Activated effector memory CD4-positive, alpha-beta T cell treated with Interleukin-2 at 50 U/mL for 16 hours (primary cell): ENCODE results near the gene PWWP2B.
"Not testable (repeated sequence)": the region's sequence is repeated elsewhere in the genome, so short reads cannot be mapped to it uniquely, and the experiment has no call there.

Experiments
- DNase-seq: peaks from one replicate; pipeline ENCODE4 v3.0.0-alpha.2; 2020

The PWWP2B gene

DNA sequence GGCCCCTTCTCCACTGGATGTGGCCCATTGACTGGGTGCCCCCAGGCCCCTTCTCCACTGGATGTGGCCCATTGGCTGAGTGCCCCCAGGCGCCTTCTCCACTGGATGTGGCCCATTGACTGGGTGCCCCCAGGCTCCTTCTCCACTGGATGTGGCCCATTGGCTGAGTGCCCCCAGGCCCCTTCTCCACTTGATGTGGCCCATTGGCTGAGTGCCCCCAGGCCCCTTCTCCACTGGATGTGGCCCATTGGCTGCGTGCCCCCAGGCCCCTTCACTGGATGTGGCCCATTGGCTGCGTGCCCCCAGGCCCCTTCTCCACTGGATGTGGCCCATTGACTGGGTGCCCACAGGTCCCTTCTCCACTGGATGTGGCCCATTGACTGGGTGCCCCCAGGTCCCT lies 39.1 kb downstream of the PWWP2B start:
- not testable (repeated sequence) for DNase-seq

DNA sequence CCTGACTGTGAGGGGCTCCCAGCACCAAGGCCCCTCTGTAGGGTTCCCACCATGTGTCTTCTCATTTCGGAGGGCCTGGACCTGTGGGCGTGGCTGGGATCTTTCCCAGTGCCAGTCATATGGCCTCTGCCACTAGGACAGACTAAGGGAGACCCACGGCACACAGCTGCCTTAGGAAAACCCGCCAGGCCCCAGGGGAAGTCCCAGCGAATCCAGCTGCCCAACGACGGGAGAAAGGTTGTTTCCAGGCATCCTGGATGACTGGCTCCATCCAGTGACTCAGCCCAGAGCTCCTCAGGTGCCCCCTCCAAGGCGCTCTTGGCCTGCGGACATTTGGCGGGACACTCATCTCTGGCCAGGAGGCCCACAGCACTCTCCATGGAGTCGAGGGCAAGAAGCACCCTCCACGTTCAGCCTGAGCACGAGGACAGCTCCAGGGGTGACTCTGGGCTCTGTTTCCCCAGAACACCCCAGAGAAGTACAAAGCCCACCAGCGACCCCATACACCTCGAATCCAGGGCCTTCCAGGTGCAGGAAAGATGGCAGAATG lies 39.9 kb downstream of the PWWP2B start:
- DNase-seq = no peak

DNA sequence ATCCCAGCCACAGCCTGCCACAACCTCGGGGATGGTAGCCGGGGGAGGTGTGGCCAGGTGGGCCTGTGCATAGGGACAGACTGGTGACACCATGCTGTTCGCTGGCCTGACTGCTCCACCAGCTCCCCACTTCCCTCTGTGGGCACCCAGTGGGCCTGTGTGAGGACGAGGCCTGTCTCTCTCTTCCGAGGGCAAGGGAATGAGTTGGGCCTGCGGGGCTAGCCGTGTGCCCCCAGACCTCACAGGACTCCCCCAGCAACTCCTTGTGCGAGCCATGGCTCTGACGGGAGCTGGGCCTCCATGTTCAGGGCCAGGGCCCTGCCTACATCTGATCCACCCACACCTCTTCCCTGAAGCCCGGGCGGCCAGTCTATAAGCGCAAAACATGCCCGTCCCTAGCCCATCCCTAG lies 40.5 kb downstream of the PWWP2B start:
- no peak for DNase-seq

DNA sequence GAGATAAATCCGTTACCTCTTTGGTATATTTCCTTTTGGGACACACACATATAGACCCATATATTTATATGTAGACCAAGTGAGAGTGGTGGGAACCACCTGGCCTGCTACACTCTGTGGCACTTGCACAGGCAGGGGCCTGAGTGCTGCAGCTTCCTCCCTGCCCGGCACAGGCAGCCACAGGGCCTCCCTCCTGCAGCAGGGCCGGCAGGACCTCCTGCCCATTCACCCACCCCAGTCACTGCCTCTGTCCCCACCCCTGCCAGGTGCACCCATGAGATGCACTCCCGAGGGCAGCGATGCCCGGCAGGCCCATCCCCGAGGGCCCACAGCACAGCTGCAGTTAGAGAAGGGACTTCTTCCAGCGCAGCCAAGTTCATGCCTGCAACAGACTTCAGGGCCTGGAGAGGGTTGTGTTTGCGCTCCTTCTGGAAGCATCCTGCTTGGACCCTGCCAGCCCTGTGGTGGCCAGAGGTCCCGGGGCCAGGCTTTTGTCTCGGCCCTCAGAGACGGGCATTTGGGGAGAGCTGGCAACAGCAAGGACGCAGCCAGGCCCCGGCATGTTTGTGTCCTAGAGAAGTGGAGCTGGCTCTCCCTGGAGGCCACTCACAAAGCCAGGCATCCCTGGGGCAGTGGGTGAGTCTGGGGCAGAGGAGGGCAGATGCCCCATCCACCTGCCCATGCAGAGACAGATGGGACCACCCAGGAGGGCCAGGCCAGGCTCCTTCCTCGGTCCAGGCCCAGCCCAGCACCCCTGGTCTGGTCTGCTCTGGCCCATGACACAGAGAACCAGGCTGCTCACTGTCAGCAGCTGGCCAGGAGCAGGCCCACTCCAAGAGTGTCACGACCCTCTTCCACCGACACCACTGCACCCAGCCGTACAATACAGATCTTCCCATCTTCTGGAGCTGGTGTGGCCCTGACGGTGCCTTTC lies 41.4 kb downstream of the PWWP2B start:
- DNase-seq = no peak

DNA sequence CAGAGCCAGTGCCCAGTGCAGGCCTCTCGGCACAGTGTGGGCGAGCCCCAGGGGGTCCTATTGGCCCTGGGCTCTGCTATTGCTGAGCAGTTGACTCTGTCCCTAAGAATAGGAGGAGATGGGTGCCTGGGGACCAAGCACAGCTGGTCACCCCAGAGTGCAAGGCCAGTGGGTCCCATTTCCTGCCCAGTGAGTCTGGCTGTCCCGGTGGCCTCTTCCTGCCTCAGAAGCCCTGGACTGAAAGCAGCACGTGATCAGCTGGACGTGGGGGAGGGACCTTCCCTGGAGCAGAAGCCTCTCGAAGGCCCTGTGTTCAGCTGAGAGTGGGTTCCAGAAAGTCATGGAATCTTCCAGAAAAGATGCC lies 42.0 kb downstream of the PWWP2B start:
- DNase-seq = no peak

DNA sequence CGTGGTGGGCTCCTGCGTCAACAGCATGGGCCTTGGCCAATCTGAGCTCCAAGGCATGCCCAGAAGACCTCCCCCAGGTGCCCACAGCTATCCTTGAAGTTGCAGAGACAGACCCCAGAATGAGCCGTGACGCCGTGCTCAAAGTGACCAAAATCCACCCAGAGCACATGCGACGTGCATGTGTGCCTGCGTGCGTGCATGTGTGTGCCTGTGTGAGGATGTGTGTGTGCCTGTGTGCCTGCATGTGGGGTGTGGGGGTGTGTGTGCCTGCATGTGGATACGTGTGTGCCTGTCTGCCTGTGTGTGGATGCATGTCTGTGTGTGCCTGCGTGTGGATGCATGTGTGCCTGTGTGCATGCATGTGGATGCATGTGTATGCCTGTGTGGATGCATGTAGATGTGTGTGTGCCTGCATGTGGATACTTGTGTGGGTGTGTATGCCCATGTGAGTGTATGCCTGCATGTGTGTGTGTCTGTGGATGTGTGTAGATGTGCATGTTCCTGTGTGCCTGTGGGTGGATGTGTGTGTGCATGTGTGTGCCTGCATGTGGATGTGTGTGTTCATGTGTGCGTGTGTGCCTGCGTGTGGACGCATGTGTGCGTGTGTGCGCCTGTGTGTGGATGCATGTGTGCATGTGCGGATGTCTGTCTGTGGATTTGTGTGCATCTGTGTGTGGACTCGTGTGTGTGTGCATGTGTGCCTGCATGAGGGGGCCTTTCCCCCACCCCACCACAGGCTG lies 42.6 kb downstream of the PWWP2B start:
- no peak for DNase-seq

DNA sequence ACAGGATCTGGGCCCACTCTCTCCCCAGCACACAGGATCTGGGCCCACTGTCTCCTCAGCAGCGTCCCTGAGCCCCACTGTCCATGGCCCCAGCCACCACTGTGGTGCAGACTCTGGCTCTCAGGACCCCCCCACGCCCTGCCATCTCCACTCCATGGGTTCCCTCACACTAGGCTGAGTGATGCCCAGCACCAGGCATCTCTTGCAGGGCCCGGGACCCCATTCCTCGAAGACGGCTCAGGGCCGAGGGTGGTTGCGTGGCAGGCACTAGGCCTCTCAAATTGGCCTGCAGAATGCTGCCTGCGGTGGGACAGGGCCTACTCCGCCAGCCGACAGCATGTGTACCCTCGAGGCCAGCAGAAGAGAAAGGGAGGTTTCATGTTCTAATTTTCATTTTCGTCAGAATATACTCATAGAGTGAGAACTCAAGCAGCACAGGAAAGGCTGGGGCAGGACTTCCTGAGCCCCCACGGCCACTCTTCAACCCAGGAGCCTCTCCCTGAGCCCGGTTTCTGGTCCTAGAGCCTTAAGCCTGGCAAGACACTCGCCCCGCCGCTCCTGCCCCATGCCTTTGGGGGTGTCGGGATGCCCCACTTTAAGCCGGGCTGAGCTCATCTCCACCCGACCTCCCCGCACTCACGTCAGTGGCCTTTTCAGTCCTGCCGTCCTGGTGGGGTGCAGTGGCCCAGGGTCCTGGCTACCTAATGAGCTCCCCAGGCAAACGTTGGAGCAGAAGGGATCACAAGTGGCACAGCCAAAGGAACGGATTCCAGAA lies 44.0 kb downstream of the PWWP2B start:
- DNase-seq = no peak

DNA sequence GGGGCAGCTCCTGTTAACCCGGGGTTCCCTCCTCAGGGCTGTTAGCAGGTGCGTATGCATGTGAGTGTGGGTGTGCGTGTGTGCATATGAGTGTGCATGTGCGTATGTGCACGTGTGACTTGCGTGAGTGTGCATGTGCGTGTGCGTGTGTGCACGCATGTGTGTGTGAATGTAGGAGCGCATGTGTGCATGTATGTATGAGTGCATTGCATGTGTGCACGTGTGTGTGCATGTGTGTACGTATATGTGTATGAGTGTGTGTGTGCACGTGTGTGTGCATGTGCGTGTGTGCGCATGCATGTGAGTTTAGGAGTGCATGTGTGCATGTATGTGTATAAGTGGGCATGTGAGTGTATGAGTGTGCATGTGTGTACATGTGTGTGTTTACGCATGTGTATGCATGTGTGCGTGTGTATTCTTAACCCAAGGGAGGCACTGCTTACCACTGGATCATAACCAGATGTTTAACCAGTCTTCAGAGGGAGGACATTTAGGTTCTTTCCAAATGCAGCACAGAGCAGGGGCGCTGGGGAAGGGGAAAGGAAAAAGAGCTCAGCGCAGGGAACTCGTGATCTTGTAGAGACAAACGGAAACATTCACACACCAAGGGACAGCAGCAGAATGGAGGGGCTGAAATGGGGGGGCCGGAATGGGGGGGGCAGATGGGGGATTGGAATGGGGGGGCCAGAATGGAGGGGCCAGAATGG lies 45.0 kb downstream of the PWWP2B start:
- DNase-seq = no peak

DNA sequence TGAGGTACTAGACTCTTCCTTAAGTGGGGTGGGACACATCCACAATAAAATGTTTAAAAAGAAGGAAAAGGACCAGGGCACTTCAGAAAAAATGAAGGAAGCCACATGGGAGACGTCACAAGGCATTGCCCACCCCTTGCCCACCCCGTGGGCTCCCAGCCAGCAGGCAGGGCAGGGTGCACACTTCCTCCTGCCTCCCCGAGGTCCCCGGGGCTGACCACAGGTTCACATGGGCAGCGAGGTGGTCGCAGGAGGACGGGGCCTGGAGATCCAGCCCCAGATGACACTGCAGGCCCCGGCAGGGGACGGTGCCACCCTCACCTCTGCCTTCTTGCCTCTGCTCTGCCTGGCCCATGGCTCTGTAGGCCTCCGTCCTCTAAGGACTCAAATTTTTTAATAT lies 45.6 kb downstream of the PWWP2B start:
- no peak for DNase-seq

DNA sequence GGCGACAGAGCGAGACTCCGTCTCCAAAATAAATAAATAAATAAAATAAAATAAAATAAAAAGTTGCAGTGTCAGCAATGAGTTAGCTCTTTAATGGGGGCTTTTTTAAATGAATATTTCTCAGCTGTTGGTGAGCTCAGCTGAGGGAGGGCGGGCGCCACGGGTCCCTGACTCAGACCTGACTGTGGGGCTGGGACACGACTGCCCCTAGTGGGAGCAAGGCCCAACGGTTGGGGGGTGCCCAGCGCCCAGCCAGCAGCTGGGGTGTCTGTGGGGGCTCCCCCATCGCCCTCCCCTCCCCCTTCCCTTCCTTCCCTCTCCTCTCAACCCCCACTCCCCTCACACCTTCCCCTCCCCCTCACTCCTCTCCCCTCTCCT lies 46.6 kb downstream of the PWWP2B start:
- DNase-seq = peak; percentile 50

DNA sequence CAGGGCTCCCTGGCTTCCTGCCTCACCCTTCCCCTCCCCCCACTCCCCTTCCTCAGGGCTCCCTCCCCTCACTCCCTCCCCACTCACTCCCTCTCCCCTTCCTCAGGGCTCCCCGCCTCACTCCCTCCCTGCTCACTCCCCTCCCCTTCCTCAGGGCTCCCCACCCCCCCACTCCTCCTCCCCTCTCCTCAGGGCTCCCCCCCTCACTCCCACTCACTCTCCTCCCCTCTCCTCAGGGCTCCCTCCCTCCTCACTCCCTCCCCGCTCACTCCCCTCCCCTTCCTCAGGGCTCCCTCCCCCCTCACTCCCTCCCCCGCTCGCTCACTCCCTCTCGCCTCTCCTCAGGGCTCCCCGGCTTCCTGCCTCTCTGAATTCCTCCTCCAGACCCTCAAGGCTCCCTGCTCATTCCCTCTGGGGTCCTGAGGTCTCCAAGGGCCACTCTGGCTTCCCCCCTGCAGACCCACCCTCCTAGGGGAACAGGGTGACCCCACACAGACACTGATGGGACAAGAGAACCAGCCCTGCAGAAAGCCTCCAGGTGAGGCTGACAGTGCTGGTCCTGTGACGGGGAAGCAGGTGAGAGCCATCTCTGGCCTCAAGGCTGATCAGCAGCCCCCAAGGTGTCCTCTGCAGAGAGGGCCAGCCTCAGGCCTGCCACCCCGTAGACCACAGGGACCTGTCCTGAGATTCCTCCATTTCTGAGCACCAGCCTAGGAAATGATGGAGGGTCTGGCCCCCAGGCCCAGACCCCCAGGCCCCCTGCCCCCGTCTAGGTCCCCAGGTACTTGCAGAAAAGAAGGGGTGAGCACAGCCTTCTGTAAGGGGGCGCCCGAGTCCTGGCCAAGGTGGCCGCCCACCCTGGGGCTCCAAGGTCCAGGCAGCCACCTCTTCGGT lies 47.2 kb downstream of the PWWP2B start:
- DNase-seq = no peak

DNA sequence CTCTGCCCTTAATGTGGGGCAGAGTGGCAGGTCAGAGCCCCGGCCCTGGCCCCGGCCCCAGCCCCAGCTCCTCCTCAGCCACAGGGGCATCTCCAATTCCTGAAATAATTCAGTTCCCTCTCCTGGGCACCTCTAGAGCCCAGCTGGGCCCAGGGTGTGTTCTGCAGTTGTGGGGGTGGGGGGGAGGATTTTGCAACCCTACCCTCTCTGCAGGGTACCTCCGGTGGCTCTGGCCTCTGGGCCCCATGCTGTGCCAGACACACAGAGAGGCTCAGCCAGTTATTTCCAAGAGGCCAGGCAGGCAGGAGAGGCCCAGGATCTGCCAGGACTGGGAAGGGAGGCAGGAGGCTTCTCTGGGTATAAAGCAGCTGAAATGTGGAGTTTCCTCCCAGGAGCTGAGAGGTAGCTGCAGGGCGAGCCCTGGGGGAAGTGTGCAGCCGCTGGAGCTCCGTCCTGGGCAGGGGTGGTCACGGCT lies 47.9 kb downstream of the PWWP2B start:
- DNase-seq = no peak

DNA sequence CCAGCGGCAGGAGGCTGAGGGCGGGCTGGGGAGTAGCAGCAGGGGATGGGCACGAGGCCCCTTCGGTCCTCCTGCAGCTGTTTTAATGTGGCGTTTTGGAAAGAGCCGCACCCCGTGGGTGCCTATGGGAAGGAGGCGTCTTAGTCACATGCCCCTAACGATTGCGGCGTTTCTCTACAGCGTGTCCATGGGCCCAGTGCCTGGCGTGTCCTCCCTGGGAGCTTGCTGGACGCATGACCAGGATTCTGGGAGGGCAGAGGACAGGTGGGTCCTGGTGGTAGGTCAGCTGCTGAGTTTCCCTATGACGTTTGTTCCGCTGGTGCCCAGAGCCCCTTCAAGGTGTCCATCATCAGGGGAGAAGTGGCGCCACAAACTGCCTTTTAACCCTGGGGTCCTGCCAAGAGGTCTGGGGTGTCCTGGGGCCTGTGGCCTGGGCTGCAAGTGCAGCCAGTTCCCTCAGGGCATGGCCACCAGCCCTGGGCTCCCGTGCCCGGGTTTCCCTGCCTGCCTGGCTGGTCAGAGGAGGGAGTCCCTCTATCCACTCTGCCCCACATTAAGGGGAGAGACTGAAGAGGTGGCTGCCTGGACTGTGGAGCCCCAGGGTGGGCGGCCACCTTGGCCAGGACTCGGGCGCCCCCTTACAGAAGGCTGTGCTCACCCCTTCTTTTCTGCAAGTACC lies 48.7 kb downstream of the PWWP2B start:
- no peak for DNase-seq

DNA sequence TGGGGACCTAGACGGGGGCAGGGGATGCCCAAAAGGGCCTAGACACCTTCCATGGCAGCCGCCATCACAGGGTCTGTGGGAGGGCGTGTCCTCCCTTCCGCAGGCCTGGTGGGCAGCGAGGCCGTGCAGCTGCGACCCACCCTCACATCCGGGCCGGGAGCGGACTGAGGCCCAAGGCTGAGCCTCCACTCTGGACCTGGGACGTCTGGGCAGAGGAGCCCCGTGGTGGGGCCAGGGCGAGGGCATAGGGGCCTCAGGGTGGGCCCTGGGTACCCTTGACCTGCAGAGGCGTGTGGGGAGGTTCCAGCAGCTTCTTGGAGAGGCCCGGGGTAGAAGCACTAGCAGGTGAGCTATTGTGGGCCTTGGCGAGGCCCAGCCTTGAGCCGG lies 49.2 kb downstream of the PWWP2B start:
- no peak for DNase-seq

DNA sequence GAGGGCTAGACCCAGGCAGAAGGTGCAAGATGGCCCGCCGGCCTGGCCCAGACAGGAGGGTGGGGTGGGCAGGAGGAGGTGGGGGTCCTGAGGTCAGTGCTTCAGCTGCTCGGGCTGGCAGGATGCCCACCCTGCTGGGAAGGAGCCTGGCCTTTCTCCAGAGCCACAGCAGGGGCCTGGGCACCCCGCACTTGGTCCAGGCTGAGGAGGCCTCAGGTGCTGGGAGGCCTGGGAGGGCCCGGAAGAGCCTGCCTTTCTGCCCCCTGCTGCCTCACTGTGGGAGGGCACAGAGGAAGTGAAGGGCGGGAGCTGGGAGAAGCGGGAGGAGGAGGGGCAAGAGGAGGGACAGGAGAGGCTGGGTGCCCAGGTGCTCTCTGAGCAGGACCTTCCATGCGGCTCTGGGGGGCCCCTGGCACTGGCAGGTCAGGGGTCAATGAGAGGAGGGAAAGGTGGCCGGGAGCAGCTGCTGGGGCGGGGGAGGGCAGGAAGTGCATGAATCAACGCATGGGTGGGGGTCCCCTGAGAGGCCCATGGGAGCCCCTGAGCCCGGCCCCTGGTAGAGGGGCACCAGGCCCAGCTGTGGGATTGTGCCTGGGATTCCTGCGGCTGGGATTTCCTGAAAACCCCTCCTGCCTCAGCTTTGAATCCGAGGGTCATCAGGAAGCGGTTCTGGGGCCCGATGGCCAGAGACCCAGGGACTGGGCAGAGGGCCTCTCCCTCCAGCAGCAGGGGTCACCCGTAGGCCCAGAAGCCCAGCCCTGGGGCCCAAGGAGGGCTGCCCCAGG lies 49.9 kb downstream of the PWWP2B start:
- peak; percentile 66 for DNase-seq

DNA sequence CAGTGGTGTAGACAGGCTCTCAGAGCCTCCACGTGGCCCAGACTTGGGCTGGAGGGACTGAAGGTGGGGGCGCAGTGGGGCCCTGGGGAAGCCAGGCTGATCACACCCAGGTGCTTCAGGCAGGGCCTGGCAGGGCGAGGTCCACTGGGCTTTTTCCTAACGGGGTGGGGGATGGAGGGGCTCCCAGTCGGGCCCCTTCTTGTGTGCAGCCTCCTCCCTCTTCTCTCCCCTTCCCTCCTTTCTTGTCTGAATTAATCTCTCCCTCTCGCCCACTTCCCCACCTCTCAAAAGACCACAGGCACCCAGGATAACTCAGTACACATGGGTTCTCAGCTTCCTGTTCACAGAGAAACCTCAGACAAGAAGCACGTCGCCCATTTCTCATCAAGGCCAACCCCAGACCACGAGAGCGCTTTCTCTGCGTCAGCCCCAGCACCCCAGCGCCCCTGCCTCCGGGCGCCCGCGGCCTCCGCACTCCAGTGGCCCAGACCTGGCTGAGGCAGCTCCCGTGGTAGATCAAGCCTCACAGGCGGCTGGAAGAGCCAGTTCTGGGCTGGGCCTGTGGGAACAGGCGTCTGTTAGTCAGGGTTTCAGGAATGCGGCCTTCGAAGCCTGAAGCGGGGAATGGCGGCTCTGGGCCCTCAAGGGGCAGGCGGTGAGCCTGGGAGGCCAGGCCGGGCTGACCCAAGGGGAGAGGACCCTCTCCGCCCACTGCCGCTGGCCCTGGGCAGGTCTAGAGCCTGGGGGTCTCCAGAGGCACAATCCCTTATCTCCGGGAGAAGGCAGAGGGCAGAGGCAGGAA lies 50.6 kb downstream of the PWWP2B start:
- peak; percentile 69 for DNase-seq

DNA sequence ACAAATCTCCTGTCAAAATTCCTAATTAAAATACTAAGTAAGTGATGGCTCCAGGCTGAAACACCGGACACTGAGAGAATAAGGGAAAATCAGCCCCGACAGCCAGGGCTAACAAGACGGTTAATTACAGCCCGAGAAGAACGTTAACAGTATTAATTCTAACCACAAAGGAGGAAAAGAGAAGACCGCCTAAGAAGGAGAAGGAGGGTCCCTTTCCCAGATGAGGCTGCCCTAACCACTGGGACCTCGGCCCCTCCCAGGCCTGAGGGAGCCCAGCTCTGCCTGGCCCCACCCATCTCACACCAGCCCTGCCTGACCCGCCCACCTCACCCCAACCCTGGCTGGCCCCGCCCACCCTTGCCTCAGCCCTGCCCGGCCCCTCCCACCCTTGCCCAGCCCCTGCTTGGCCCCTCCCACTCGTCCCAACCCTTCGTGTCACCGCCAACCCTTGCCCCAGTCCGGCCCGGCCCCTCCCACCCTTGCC lies 51.3 kb downstream of the PWWP2B start:
- DNase-seq = peak; percentile 26

DNA sequence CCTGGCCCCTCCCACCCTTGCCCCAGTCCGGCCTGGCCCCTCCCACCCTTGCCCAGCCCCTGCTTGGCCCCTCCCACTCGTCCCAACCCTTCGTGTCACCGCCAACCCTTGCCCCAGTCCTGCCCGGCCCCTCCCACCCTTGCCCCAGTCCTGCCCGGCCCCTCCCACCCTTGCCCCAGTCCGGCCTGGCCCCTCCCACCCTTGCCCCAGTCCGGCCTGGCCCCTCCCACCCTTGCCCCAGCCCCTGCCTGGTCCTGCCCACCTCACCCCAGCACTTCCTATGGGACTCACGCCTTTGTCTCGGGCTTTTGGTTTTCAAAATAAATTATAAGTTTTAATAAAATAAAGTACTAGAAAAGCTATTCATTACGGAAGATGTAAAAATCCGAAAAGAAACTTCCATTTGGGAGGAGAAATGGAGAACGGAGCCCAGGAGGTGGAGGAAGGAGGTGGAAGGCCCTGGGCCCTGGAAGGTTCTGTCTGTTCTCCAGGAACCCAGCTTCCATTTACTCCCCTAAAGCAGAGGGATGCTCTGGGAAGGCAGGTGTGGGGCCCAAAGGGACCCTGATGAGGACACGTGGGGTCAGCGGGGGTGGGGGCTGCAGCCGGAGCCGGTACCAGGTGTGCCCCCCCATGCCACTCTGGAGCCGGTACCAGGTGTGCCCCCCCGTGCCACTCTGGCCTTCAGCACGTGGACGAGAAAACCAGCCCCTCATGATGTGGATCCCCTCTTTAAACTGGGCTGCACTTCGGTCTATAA lies 52.2 kb downstream of the PWWP2B start:
- DNase-seq = no peak
